Measurements from ENCODE around the gene USP34. TPM values are rescaled to one million over a fixed set of nuclear protein-coding genes. Genes with fewer than 3 reads are reported as not detected.
"Not testable (repeated sequence)": the region's sequence is repeated elsewhere in the genome, so short reads cannot be mapped to it uniquely, and the experiment has no call there.

USP34 gene
- total and polyA plus RNA-seq, 2 experiments from 2014 or later, result 42.4 to 94.5 TPM

DNA sequence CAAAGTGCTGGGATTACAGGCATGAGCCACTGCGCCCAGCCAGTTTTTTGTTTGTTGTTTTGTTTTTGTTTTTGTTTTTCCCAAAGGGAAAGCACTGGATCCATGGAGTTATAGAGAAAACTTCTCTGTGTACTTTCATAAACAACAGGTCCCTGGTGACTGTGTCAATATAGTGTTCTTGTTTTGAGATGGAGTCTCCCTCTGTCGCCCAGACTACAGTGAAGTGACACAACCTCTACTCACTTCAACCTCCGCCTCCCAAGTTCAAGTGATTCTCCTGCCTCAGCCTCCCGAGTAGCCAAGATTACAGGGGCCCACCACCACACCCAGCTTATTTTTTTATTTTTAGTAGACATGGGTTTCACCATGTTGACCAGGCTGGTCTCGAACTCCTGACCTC is 16.5 kb downstream of the USP34 start:
- H3K27me3 ChIP-seq, result no peaks in the 10 kb centered on the region
- TF ChIP-seq, protein P1, sequence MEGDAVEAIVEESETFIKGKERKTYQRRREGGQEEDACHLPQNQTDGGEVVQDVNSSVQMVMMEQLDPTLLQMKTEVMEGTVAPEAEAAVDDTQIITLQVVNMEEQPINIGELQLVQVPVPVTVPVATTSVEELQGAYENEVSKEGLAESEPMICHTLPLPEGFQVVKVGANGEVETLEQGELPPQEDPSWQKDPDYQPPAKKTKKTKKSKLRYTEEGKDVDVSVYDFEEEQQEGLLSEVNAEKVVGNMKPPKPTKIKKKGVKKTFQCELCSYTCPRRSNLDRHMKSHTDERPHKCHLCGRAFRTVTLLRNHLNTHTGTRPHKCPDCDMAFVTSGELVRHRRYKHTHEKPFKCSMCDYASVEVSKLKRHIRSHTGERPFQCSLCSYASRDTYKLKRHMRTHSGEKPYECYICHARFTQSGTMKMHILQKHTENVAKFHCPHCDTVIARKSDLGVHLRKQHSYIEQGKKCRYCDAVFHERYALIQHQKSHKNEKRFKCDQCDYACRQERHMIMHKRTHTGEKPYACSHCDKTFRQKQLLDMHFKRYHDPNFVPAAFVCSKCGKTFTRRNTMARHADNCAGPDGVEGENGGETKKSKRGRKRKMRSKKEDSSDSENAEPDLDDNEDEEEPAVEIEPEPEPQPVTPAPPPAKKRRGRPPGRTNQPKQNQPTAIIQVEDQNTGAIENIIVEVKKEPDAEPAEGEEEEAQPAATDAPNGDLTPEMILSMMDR (IDR thresholded peaks at IDR 0.05; ENCODE audit: low read depth, low read length), result no peak
- peaks cover 4% of the 10 kb centered on the region for H3K4me1 ChIP-seq (ENCODE audit: low read depth)
- no peak overlapping the region for H3K4me3 ChIP-seq
- no peaks in the 10 kb centered on the region for H3K9me3 ChIP-seq (ENCODE audit: low read depth)
- no peak overlapping the region for H3K27ac ChIP-seq
- H3K36me3 ChIP-seq, result no peaks in the 10 kb centered on the region
- DNase-seq (ENCODE audit: low read depth in 1 of 2, low spot score in 1 of 2), result no peak

- Histone ChIP-seq H3K4me1 (ENCODE audit: low read depth) (peaks cover 4% of the 10 kb centered on the region), H3K4me3 (no peak overlapping the region), H3K36me3 (no peaks in the 10 kb centered on the region), H3K27ac (no peak overlapping the region), H3K27me3 (no peaks in the 10 kb centered on the region), H3K9me3 (ENCODE audit: low read depth) (no peaks in the 10 kb centered on the region)
- DNase-seq (ENCODE audit: low read depth in 1 of 2, low spot score in 1 of 2), result no peak
- TF ChIP-seq, protein P1 (IDR thresholded peaks at IDR 0.05; ENCODE audit: low read depth, low read length), result no peak
Measured at GRCh38 chr2:61452392-61452791, 18.5 kb downstream of the USP34 start.

- Histone ChIP-seq H3K27me3 (no peaks in the 10 kb centered on the region), H3K9me3 (ENCODE audit: low read depth) (no peaks in the 10 kb centered on the region), H3K4me1 (ENCODE audit: low read depth) (peaks cover 2% of the 10 kb centered on the region), H3K4me3 (no peak overlapping the region), H3K27ac (no peak overlapping the region), H3K36me3 (no peaks in the 10 kb centered on the region)
- TF ChIP-seq, protein P1 (IDR thresholded peaks at IDR 0.05; ENCODE audit: low read depth, low read length), result no peak
- no peak for DNase-seq (ENCODE audit: low read depth in 1 of 2, low spot score in 1 of 2)
Measured at GRCh38 chr2:61451178-61451577, 19.7 kb downstream of the USP34 start.

GRCh38 chr2:61450144-61450543 is 20.7 kb downstream of the USP34 start:
- no peaks in the 10 kb centered on the region for H3K27me3 ChIP-seq
- no peak overlapping the region for H3K4me3 ChIP-seq
- no peak for DNase-seq (ENCODE audit: low read depth in 1 of 2, low spot score in 1 of 2)
- no peaks in the 10 kb centered on the region for H3K4me1 ChIP-seq (ENCODE audit: low read depth)
- TF ChIP-seq, protein P1 (IDR thresholded peaks at IDR 0.05; ENCODE audit: low read depth, low read length), result no peak
- H3K9me3 ChIP-seq (ENCODE audit: low read depth), result no peaks in the 10 kb centered on the region
- H3K36me3 ChIP-seq, result no peaks in the 10 kb centered on the region
- H3K27ac ChIP-seq, result no peak overlapping the region

DNA sequence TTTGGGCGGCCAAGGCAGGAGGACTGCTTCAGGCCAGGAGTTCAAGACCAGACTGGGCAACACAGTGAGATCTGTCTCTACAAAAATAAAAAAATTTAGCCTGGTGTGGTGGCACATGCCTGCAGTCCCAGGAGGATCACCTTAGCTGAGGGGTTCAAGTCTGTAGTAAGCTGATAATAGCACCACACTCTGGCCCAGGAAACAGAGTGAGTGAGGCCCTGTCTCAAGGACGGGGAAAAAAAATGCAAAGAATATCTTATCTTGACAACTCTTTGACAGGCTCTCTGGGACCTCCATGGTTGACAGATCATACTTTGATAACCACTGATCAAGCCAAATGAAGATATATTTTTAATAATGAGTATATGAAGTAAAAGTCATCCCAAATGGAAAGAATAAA is 22.7 kb downstream of the USP34 start:
- no peak for DNase-seq (ENCODE audit: low read depth in 1 of 2, low spot score in 1 of 2)
- Histone ChIP-seq H3K36me3 (no peaks in the 10 kb centered on the region), H3K4me1 (ENCODE audit: low read depth) (no peaks in the 10 kb centered on the region), H3K4me3 (no peak overlapping the region), H3K27ac (peak overlapping the region; percentile 60), H3K9me3 (ENCODE audit: low read depth) (no peaks in the 10 kb centered on the region), H3K27me3 (no peaks in the 10 kb centered on the region)
- TF ChIP-seq, protein P1 (IDR thresholded peaks at IDR 0.05; ENCODE audit: low read depth, low read length), result no peak

DNA sequence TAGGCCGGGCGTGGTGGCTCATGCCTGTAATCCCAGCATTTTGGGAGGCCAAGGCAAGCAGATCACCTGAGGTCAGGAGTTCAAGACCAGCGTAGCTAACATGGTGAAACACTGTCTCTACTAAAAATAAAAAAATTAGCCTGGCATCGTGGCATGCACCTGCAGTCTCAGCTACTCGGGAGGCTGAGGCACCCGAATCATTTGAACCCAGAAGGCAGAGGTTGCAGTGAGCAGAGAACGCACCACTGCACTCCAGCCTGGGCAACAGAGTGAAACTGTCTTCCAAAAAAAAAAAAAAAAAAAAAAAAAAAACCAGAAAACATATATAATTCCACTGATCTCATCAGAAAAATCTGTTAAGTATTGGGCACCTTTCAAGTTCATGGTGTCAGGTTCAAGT is 23.9 kb downstream of the USP34 start:
- not testable (repeated sequence) for H3K4me1 ChIP-seq (ENCODE audit: low read depth); H3K9me3 ChIP-seq (ENCODE audit: low read depth); H3K4me3 ChIP-seq; H3K27me3 ChIP-seq; H3K36me3 ChIP-seq; DNase-seq (ENCODE audit: low read depth in 1 of 2, low spot score in 1 of 2); H3K27ac ChIP-seq
